Spleen (tissue), 11 donors: ENCODE results near the gene GINS2. TPM values are rescaled to one million over a fixed set of nuclear protein-coding genes. Genes with fewer than 3 reads are reported as not detected.

Experiments used
- DNase-seq: peaks from one replicate; pipeline ENCODE4 v3.0.0-alpha.2; 2020
- H3K27ac ChIP-seq, 8 donors: fragments of 200-600 bp; sonication (generic) in 7 of 8; 1 replicate in 4 of 8; 2 replicates in 4 of 8; pipeline versions ENCODE4 v1.5.0 to v1.8.0; 2016 to 2021; ENCODE audit warnings: inconsistent platforms in 4 of 8, mild to moderate bottlenecking in 4 of 8, moderate library complexity in 1 of 8
- H3K27me3 ChIP-seq, 7 donors: fragments of 200-600 bp; sonication (generic) in 6 of 7; replicated peaks in 1 of 7; 1 replicate in 4 of 7; 2 replicates in 3 of 7; pipeline versions ENCODE4 v1.5.0 to v1.8.0; 2016 to 2021; ENCODE audit warnings: inconsistent platforms in 3 of 7, mild to moderate bottlenecking in 1 of 7
- H3K36me3 ChIP-seq, 6 donors: fragments of 200-600 bp; sonication (generic) in 5 of 6; 1 replicate in 4 of 6; 2 replicates in 2 of 6; pipeline versions ENCODE4 v1.5.0 to v1.8.0; 2016 to 2021; ENCODE audit warnings: inconsistent platforms in 2 of 6
- H3K4me1 ChIP-seq, 6 donors: fragments of 200-600 bp; sonication (generic) in 5 of 6; 1 replicate in 3 of 6; 2 replicates in 3 of 6; pipeline versions ENCODE4 v1.5.0 to v1.8.0; 2016 to 2021; ENCODE audit warnings: inconsistent platforms in 3 of 6
- H3K4me3 ChIP-seq, 8 donors: fragments of 200-600 bp; sonication (generic) in 7 of 8; 1 replicate in 4 of 8; 2 replicates in 4 of 8; pipeline versions ENCODE4 v1.5.0 to v1.8.0; 2016 to 2021; ENCODE audit warnings: inconsistent platforms in 4 of 8, mild to moderate bottlenecking in 4 of 8, moderate library complexity in 2 of 8
- H3K9me3 ChIP-seq, 8 donors: fragments of 200-600 bp; sonication (generic) in 7 of 8; 1 replicate in 4 of 8; 2 replicates in 4 of 8; pipeline versions ENCODE4 v1.5.0 to v1.8.0; 2016 to 2021; ENCODE audit warnings: inconsistent platforms in 4 of 8
- POLR2A ChIP-seq, 3 donors: fragments of 450-650 bp; IDR thresholded peaks; one replicate each; pipeline ENCODE4 v1.5.1; 2017; ENCODE audit warnings: antibody characterized with exemption in 3 of 3, mild to moderate bottlenecking in 1 of 3
- POLR2AphosphoS5 ChIP-seq, 3 donors: sonication (generic); formaldehyde crosslinking; IDR thresholded peaks; one replicate each; pipeline ENCODE4 v1.5.1; 2017; ENCODE audit warnings: antibody characterized with exemption in 3 of 3
- WGBS, 5 donors: extraction: QIAGEN DNeasy Blood & Tissue Kit in 3 of 5; methylation state at CpG; one replicate each; pipeline versions ENCODE4 v1.1.5 to v1.1.7; 2013 to 2018; 5-methylcytosine and 5-hydroxymethylcytosine counted together
- intact Hi-C: fragments of 100-400 bp; cut with DNase I; formaldehyde crosslinking; loops from one replicate; pipeline ENCODE4 v1.15.0; 2023; ENCODE audit warnings: low total_unique reads
- polyA plus RNA-seq, 3 donors: library from polyadenylated mRNA; stranded (reverse); fragments of 200-250 nt; gene quantifications; one replicate each; pipeline ENCODE4 v1.2.1, GENCODE V29; 2013
- total RNA-seq, 7 donors: library from RNA; depleted of rRNA in 3 of 7; stranded (reverse); fragments of >200 nt in 3 of 7; fragmentation: NEBNext Ultra II Directional in 4 of 7; extraction: Animal tissue kit (Norgen Biotek cat#: 25700) in 4 of 7; gene quantifications; one replicate each; pipeline versions ENCODE4 v1.1.0 to v1.2.1, GENCODE V29; 2016 to 2021
- TF ChIP-seq, protein P1 (sequence below), 11 experiments: fragments of 200-600 bp in 7 of 11; fragments of 450-650 bp in 4 of 11; sonication (generic) in 4 of 11; IDR thresholded peaks in 8 of 11; conservative IDR thresholded peaks in 3 of 11; 1 replicate in 7 of 11; 2 replicates in 4 of 11; pipeline versions ENCODE4 v1.4.0 to v1.8.0; 2016 to 2021; ENCODE audit warnings: antibody characterized with exemption in 11 of 11, inconsistent platforms in 4 of 11, mild to moderate bottlenecking in 1 of 11
- donor health status: healthy with polysubstance abuse.
- donor health status: DM: no; HTN: no; CAD: no; lungs with moderate emphysema.
- donor health status: DM: no; HTN: no; CAD: no.
- donor health status: Bipolar disorder and iron deficiency.
- donor health status: healthy.
- donor health status: DM: no; HTN: no; CAD: no.
- donor health status: DM: yes; HTN: yes; CAD: no.

Gene GINS2
- total and polyA plus RNA-seq, 10 donors = 1.0 to 7.0 (median 2.3) TPM

DNA sequence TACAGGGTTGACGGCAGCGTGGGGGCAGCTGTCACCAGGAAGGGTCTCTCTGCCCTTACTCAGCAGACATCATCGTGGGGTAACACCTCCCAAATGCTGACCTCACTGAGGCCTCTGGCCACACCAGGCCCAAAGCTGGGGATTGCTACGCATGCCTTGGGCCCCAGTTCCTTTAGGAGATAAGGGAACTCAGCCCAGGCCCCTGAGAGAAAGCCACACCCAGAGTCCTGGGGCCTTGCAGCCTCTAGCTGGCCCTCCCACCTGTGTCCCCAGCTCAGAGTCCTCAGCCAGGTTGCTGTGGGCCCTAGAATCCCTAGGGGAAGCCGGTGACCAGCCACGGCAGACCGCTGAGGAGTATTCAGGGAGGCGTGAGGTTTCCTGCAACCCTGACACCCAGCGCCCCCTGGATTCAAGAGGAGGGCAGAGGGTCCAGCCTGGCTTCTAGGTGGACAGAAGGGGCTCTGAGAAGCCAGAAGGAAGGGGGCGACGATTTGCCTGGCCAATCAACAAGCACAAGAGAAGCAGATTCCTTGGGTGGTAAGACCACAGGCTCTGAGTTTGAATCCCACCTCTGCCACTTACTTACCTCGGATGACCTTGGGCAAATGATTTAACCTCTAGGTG is 10.3 kb upstream of the GINS2 start:
- intact Hi-C loops = no loop called here
- H3K27me3 ChIP-seq = peaks cover 0 to 40% (median 0%) of the 10 kb centered on the region in 7 donors
- H3K4me3 ChIP-seq = no peak overlapping the region
- H3K27ac ChIP-seq = no peak overlapping the region
- no peak for DNase-seq
- no peak for TF ChIP-seq POLR2A (IDR thresholded peaks at IDR 0.05)
- TF ChIP-seq, protein P1, sequence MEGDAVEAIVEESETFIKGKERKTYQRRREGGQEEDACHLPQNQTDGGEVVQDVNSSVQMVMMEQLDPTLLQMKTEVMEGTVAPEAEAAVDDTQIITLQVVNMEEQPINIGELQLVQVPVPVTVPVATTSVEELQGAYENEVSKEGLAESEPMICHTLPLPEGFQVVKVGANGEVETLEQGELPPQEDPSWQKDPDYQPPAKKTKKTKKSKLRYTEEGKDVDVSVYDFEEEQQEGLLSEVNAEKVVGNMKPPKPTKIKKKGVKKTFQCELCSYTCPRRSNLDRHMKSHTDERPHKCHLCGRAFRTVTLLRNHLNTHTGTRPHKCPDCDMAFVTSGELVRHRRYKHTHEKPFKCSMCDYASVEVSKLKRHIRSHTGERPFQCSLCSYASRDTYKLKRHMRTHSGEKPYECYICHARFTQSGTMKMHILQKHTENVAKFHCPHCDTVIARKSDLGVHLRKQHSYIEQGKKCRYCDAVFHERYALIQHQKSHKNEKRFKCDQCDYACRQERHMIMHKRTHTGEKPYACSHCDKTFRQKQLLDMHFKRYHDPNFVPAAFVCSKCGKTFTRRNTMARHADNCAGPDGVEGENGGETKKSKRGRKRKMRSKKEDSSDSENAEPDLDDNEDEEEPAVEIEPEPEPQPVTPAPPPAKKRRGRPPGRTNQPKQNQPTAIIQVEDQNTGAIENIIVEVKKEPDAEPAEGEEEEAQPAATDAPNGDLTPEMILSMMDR (IDR thresholded peaks at IDR 0.05 in 8 of 11, conservative IDR thresholded peaks at IDR 0.05 in 3 of 11) = no peak
- no peaks in the 10 kb centered on the region for H3K4me1 ChIP-seq
- H3K9me3 ChIP-seq = peaks cover 0 to 6% (median 0%) of the 10 kb centered on the region in 8 donors
- 69 to 79% (median 75%) methylated on average over 9 to 12 of the region's 12 CpGs for WGBS, 5 donors
- no peaks in the 10 kb centered on the region for H3K36me3 ChIP-seq

DNA sequence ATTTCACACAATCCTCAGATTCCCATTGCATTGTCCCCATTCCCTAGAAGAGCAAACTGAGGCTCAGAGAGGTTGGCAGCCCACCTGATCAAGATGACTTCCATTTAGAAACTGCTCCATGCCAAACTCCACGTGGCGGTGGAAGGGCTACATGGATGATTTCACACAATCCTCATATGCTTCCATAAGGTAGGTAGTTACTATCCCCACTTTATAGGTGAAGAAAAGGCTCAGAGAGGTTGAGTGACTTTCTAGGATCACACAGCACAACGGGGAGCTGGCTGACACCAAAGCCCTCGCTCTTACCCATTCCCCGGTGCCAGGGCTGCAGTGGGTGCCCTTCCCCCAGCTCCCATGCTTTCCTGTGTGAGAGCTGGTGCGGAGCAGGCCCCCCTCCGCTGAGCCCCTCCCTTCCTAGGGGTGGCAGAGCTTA is 9.7 kb upstream of the GINS2 start:
- H3K4me1 ChIP-seq = no peaks in the 10 kb centered on the region
- WGBS, 5 donors = 83 to 91% (median 87%) methylated on average over 4 to 7 of the region's 7 CpGs
- no peak for DNase-seq
- H3K27me3 ChIP-seq = peaks cover 0 to 40% (median 0%) of the 10 kb centered on the region in 7 donors
- H3K9me3 ChIP-seq = peaks cover 0 to 6% (median 0%) of the 10 kb centered on the region in 8 donors
- TF ChIP-seq, protein P1 (IDR thresholded peaks at IDR 0.05 in 8 of 11, conservative IDR thresholded peaks at IDR 0.05 in 3 of 11) = no peak
- TF ChIP-seq POLR2AphosphoS5 (IDR thresholded peaks at IDR 0.05) (peak in 1 of 3 donors; percentile 6), POLR2A (IDR thresholded peaks at IDR 0.05) (no peak)
- intact Hi-C loops = no loop called here
- H3K27ac ChIP-seq = no peak overlapping the region
- no peaks in the 10 kb centered on the region for H3K36me3 ChIP-seq
- no peak overlapping the region for H3K4me3 ChIP-seq

DNA sequence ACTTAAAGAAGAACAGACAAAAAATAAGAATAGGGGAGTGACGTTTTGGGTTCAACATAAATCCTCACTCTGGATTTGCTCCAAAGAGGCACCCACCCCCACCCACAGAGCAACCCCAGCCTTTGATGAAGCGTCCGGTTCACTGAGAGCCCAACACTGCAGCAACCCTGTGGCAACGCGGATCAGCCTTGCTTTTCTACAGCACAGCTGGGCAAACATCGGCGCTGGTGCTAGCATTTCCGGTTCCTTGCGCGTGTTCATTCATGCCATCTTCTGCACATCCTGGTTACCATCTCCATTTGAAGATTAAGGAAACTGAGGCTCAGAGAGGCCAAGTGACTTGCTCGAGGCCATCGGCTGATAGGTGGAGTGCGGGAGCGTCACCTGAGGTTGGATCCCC is 8.7 kb upstream of the GINS2 start:
- Histone ChIP-seq H3K36me3 (no peaks in the 10 kb centered on the region), H3K27me3 (peaks cover 0 to 40% (median 0%) of the 10 kb centered on the region in 7 donors), H3K27ac (no peak overlapping the region), H3K4me1 (no peaks in the 10 kb centered on the region), H3K4me3 (no peak overlapping the region), H3K9me3 (peaks cover 0 to 6% (median 0%) of the 10 kb centered on the region in 8 donors)
- WGBS, 5 donors = 78 to 84% (median 79%) methylated on average over 14 of the region's 14 CpGs
- no peak for TF ChIP-seq POLR2A (IDR thresholded peaks at IDR 0.05)
- no peak for TF ChIP-seq POLR2AphosphoS5 (IDR thresholded peaks at IDR 0.05)
- TF ChIP-seq, protein P1 (IDR thresholded peaks at IDR 0.05 in 8 of 11, conservative IDR thresholded peaks at IDR 0.05 in 3 of 11) = no peak
- DNase-seq = no peak
- intact Hi-C loops = no loop called here

DNA sequence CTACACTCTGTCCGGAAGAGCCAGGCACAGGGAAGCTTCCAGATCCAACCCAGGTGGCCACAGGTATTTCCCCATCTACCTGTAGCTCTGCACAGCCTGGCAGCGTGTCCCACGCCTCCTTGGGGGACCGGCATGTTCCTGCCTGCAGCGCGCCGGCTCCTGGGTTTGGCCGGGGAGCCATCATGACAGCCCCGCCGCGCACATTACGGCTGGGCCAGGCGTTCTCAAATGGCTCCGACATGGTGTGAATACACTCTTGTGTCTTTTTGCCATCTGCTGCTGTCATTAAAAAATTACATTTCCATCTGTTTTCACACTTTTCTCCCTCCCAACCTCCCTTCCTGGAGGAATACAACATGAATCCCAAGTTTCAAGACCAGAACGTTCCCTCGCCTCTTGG is 8.0 kb upstream of the GINS2 start:
- H3K27me3 ChIP-seq = peaks cover 0 to 40% (median 0%) of the 10 kb centered on the region in 7 donors
- 79 to 88% (median 86%) methylated on average over 15 to 16 of the region's 16 CpGs for WGBS, 5 donors
- no peak overlapping the region for H3K4me3 ChIP-seq
- H3K9me3 ChIP-seq = peaks cover 0 to 4% (median 0%) of the 10 kb centered on the region in 8 donors
- intact Hi-C loops = no loop called here
- H3K4me1 ChIP-seq = no peaks in the 10 kb centered on the region
- DNase-seq = no peak
- H3K27ac ChIP-seq = no peak overlapping the region
- TF ChIP-seq POLR2A (IDR thresholded peaks at IDR 0.05) (no peak), POLR2AphosphoS5 (IDR thresholded peaks at IDR 0.05) (peak in 1 of 3 donors; percentile 29)
- no peaks in the 10 kb centered on the region for H3K36me3 ChIP-seq
